Measurements from ENCODE around the gene MAGEA11. TPM values are rescaled to one million over a fixed set of nuclear protein-coding genes. Genes with fewer than 3 reads are reported as not detected.
"Not testable (repeated sequence)": the region's sequence is repeated elsewhere in the genome, so short reads cannot be mapped to it uniquely, and the experiment has no call there.

The MAGEA11 gene
- total and polyA plus RNA-seq, 2 of the 13 experiments (the other 11 are each of a cell fraction or from before 2014, with no cell fraction given), result not detected

DNA sequence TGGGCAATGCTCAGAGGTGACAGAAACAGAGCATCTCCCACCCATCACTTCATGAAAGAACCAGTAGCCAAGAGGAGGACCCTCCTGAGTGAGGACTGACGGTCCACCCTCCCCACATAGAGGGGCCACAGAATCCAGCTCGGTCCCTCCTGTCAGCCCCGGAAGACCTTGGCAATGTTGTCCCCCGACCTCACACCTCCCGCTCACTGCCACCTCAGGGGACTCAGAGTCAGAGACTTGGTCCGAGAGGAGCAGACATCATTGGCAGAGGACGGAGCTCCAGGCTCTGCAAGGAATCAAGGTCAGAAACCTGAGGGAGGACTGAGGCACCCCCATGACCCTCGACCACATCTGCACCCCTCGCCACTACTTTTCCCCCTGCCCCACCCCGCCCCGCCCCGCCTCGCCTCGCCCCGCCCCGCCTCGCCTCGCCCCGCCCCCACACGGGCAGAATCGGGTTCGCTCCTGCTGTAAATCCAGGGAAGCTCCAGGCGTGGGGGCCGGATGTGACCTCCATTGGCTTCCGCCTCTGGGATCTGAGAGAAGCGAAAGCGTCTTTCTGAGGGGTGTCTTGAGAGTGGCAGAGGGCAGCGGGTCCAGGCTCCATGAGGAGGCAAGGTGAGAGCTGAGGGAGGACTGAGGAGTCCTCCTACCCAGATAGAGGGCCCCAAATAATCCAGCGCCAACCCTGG is at the start of gene MAGEA11 (continued):
- TF ChIP-seq HNRNPK (IDR thresholded peaks at IDR 0.05; ENCODE audit: low read depth, low read length, poor library complexity, severe bottlenecking) (no peak), DNMT3B (CRISPR knock-in tag; conservative IDR thresholded peaks at IDR 0.05) (no peak), PLRG1 (conservative IDR thresholded peaks at IDR 0.05) (no peak)
- TF ChIP-seq, protein P1, sequence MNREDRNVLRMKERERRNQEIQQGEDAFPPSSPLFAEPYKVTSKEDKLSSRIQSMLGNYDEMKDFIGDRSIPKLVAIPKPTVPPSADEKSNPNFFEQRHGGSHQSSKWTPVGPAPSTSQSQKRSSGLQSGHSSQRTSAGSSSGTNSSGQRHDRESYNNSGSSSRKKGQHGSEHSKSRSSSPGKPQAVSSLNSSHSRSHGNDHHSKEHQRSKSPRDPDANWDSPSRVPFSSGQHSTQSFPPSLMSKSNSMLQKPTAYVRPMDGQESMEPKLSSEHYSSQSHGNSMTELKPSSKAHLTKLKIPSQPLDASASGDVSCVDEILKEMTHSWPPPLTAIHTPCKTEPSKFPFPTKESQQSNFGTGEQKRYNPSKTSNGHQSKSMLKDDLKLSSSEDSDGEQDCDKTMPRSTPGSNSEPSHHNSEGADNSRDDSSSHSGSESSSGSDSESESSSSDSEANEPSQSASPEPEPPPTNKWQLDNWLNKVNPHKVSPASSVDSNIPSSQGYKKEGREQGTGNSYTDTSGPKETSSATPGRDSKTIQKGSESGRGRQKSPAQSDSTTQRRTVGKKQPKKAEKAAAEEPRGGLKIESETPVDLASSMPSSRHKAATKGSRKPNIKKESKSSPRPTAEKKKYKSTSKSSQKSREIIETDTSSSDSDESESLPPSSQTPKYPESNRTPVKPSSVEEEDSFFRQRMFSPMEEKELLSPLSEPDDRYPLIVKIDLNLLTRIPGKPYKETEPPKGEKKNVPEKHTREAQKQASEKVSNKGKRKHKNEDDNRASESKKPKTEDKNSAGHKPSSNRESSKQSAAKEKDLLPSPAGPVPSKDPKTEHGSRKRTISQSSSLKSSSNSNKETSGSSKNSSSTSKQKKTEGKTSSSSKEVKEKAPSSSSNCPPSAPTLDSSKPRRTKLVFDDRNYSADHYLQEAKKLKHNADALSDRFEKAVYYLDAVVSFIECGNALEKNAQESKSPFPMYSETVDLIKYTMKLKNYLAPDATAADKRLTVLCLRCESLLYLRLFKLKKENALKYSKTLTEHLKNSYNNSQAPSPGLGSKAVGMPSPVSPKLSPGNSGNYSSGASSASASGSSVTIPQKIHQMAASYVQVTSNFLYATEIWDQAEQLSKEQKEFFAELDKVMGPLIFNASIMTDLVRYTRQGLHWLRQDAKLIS (CRISPR knock-in tag; IDR thresholded peaks at IDR 0.05), result no peak

DNA sequence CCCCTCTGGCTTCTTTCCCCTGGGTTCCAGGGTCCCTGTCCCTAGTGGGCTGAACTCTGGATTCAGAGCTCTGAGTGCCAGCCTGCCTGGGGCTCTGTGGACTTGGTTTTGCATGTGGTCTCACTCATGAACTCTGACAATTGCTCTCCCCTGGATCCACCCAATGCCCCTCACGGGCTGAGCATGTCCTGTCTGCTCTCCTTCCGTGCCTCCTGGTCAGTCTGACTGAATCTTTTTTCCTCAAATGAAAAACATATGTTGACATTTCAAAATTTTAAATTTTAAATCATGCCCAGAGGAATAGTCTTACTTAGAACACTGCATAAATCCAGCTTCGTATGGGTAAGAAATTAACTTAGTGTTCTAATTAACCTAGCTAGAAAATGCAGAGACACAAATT is 36.8 kb upstream of the MAGEA11 start:
- H3K9ac ChIP-seq (ENCODE audit: insufficient read depth, low read depth, low read length); in situ Hi-C loops (cut with HindIII; ENCODE audit: extremely low pct_ligation_motif_present, low pct_unique_long_range_greater_than_20kb); CTCF ChIA-PET (ENCODE audit: low intra/inter-chr PET ratio, low total read pairs); DNase-seq (ENCODE audit: low spot score); ATAC-seq; H4K20me1 ChIP-seq (ENCODE audit: insufficient read depth, low read length); H3K9me3 ChIP-seq (ENCODE audit: low read length); H3K27me3 ChIP-seq (ENCODE audit: control insufficient read depth in 1 of 2, insufficient read depth in 2 of 2, low read length in 2 of 2); BruUV-seq (replicated peaks); H3K4me2 ChIP-seq (ENCODE audit: low read depth, low read length); POLR2A ChIA-PET; H3K36me3 ChIP-seq (replicated peaks in 1 of 2; ENCODE audit: control insufficient read depth in 1 of 2, insufficient read depth in 2 of 2, low read length in 2 of 2); H3K27ac ChIP-seq (ENCODE audit: extremely low read length, insufficient read depth, low read length); H3K4me3 ChIP-seq (replicated peaks in 1 of 3; ENCODE audit: insufficient read depth in 1 of 3, low read depth in 2 of 3, low read length in 3 of 3); intact Hi-C loops (cut with micrococcal nuclease; ENCODE audit: unreplicated experiment); H2AFZ ChIP-seq (ENCODE audit: low read length); FAIRE-seq; H3K4me1 ChIP-seq (ENCODE audit: insufficient read depth, low read length); H3K79me2 ChIP-seq (ENCODE audit: insufficient read depth, low read length): not testable (repeated sequence)
- no CpG with 5 or more reads among the region's 3 CpGs for WGBS (ENCODE audit: low lambda C conversion rate)

DNA sequence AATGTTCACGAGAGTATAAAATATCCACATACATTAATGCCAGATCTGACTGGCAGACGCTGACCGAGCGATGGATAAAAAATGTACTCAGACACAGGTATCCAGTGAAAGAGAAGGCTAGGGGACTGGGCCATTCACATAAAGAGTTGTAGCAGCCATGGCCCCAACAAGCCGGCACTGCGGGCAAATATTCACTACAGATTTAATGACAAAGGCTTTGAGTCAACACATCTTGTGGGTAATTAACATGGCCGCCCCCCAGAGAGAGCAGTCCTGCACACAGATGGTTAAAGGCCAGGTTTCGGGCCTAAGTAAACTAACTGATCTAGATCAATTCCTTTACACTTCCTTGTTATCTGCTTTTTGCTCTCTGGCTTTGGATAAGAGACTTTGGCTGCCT is 36.3 kb upstream of the MAGEA11 start:
- FAIRE-seq; BruUV-seq (replicated peaks); H3K4me2 ChIP-seq (ENCODE audit: low read depth, low read length); H4K20me1 ChIP-seq (ENCODE audit: insufficient read depth, low read length); H2AFZ ChIP-seq (ENCODE audit: low read length); H3K79me2 ChIP-seq (ENCODE audit: insufficient read depth, low read length); ATAC-seq; in situ Hi-C loops (cut with HindIII; ENCODE audit: extremely low pct_ligation_motif_present, low pct_unique_long_range_greater_than_20kb); H3K27ac ChIP-seq (ENCODE audit: extremely low read length, insufficient read depth, low read length); DNase-seq (ENCODE audit: low spot score); intact Hi-C loops (cut with micrococcal nuclease; ENCODE audit: unreplicated experiment); H3K4me3 ChIP-seq (replicated peaks in 1 of 3; ENCODE audit: insufficient read depth in 1 of 3, low read depth in 2 of 3, low read length in 3 of 3); CTCF ChIA-PET (ENCODE audit: low intra/inter-chr PET ratio, low total read pairs); POLR2A ChIA-PET; H3K27me3 ChIP-seq (ENCODE audit: control insufficient read depth in 1 of 2, insufficient read depth in 2 of 2, low read length in 2 of 2); H3K9me3 ChIP-seq (ENCODE audit: low read length); H3K4me1 ChIP-seq (ENCODE audit: insufficient read depth, low read length); H3K36me3 ChIP-seq (replicated peaks in 1 of 2; ENCODE audit: control insufficient read depth in 1 of 2, insufficient read depth in 2 of 2, low read length in 2 of 2); H3K9ac ChIP-seq (ENCODE audit: insufficient read depth, low read depth, low read length): not testable (repeated sequence)
- WGBS (ENCODE audit: low lambda C conversion rate), result no CpG with 5 or more reads among the region's 8 CpGs

Data from HepG2 (cell line).